ENCODE results near the gene EPB41L4A. TPM values are rescaled to one million over a fixed set of nuclear protein-coding genes. Genes with fewer than 3 reads are reported as not detected.
A peak's percentile ranks its signal among the peaks of the same experiment; 100 is the strongest.

EPB41L4A gene
- total RNA-seq, 1 donor from 2014 or later: 6.7 TPM

DNA sequence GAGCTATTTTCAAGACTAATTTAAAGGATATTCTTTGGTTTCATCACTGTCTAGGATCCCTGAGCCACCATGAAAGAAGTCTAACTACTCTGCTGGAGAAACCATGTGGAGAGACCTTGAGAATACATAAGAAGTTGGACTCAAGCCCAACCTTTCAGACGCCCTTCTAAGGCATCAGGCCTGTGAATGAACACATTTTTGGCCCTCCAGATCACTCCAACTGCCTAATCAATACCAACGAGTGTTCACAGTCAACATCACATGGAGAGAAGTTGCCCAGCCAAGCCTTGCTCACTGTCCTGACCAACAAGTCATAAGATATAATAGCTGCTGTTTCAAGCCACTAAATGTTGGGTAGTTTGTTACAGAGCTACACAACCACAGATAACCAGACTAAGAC is 100.7 kb downstream of the EPB41L4A start:
- no peak for TF ChIP-seq CTCF (conservative IDR thresholded peaks at IDR 0.05; ENCODE audit: low read depth, low read length)
- H3K4me3 ChIP-seq (ENCODE audit: low read depth, low read length): no peak overlapping the region
- no peak for DNase-seq (ENCODE audit: low read depth)

DNA sequence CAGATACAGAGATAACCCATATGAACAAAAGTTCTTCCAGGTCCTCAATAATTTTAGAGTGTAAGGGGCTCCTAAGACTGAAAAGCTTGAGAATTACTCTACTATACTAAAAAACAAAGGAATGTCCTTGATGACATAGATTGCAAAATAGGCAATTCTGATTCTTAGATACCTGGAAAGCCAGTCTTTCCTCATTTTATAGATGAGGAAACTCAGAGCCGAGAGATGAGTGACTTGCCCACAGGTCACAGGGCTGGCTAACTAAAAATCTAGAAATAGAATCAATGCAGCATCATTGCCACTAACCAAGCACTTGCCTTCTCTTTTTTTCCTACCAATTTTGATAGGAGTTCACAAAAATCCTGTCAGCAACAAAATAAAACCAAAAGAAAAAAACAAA is 101.2 kb downstream of the EPB41L4A start:
- TF ChIP-seq CTCF (conservative IDR thresholded peaks at IDR 0.05; ENCODE audit: low read depth, low read length): no peak
- DNase-seq (ENCODE audit: low read depth): no peak
- H3K4me3 ChIP-seq (ENCODE audit: low read depth, low read length): no peak overlapping the region

GRCh38 chr5:112316731-112317130 is 102.3 kb downstream of the EPB41L4A start:
- TF ChIP-seq CTCF (conservative IDR thresholded peaks at IDR 0.05; ENCODE audit: low read depth, low read length): peak; percentile 21
- no peak for DNase-seq (ENCODE audit: low read depth)
- no peak overlapping the region for H3K4me3 ChIP-seq (ENCODE audit: low read depth, low read length)

GRCh38 chr5:112316006-112316405 is 103.1 kb downstream of the EPB41L4A start:
- DNase-seq (ENCODE audit: low read depth): no peak
- H3K4me3 ChIP-seq (ENCODE audit: low read depth, low read length): no peak overlapping the region
- TF ChIP-seq CTCF (conservative IDR thresholded peaks at IDR 0.05; ENCODE audit: low read depth, low read length): no peak

DNA sequence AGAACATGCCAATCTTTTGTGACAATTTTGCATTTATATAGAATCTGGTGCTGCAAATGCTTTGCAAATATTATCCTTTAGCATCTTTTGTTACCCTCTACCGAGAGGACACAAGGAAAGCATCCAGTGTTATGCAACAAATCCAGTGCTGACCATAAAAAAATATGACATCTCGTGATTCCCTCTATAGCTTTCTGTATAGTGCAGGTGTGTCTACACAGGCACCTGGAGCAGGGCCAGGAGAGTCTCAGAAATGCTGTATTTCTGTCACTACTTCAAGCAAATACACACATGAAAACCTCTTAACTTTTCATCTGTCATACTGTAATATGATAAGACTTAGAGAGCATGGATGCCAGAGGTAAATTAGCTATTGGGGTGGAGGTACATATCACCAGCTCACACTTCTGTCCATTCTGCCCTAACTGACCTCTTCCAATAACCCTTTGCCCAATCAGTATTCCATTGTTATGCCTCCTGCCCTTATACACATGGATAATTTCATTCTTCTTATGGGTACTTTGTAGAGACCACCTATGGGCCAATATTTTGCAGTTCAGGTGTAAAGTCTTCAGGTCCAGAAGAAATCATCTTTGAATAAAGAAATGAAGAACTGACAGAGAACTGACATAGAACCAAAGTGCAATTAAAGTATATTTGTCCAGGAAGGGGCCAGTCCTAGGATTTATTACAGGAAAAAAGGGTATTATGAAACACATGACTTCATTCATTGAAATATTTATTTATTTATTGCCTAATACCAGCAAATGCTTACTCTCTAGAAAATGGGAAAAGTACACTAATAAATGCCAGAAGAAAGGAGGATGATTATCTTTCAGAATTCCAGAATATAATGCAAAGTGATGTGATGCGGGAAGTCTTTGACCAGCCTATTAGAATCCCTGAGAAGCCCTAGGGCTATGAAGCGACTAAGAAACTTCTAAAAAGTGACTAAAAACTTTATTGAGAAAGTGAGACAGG is 106.5 kb downstream of the EPB41L4A start:
- no peak for TF ChIP-seq CTCF (conservative IDR thresholded peaks at IDR 0.05; ENCODE audit: low read depth, low read length)
- no peak for DNase-seq (ENCODE audit: low read depth)

GRCh38 chr5:112310746-112311145 is 108.3 kb downstream of the EPB41L4A start:
- no peak for TF ChIP-seq CTCF (conservative IDR thresholded peaks at IDR 0.05; ENCODE audit: low read depth, low read length)
- DNase-seq (ENCODE audit: low read depth): peak; percentile 76
- H3K4me3 ChIP-seq (ENCODE audit: low read depth, low read length): no peak overlapping the region

More for the DNA sequence above, 106.5 kb downstream of the EPB41L4A start:
- no peak overlapping the region for H3K4me3 ChIP-seq (ENCODE audit: low read depth, low read length)
